GM18909 (cell line): ENCODE data around the gene REX1BD.
"Not testable (repeated sequence)": the region's sequence is repeated elsewhere in the genome, so short reads cannot be mapped to it uniquely, and the experiment has no call there.

Experiments used
- ATAC-seq: cut with Tn5 transposase; IDR thresholded peaks from one replicate; pipeline ENCODE4 v1.9.1; 2021; ENCODE audit warnings: mild to moderate bottlenecking; ENCODE audit not compliant: unreplicated experiment, poor library complexity

Gene REX1BD

GRCh38 chr19:18588611-18589379 is at the start of gene REX1BD:
TSS of gene REX1BD (plus strand) at chr19:18588798. CDS start at chr19:18588802, 4 bp downstream.
- ATAC-seq: peak; percentile 78

GRCh38 chr19:18539372-18539771 is 49.2 kb upstream of the REX1BD start:
- ATAC-seq: no peak

GRCh38 chr19:18540200-18540599 is 48.4 kb upstream of the REX1BD start:
- not testable (repeated sequence) for ATAC-seq

- ATAC-seq: no peak
These were observed 47.2 kb upstream of the REX1BD start for GRCh38 chr19:18541258-18541991.

- ATAC-seq: no peak
These were observed 46.3 kb upstream of the REX1BD start for GRCh38 chr19:18541992-18542940.

- ATAC-seq: peak; percentile 89
These were observed 45.4 kb upstream of the REX1BD start, which contains the start of gene FKBP8 for GRCh38 chr19:18542941-18543813. TSS of gene FKBP8 (minus strand) at chr19:18543573. CDS start at chr19:18541970, 1,603 bp downstream.

GRCh38 chr19:18543814-18544475 is 44.7 kb upstream of the REX1BD start:
- ATAC-seq: peak; percentile 66

GRCh38 chr19:18551631-18552030 is 37.0 kb upstream of the REX1BD start:
- no peak for ATAC-seq

GRCh38 chr19:18557411-18558201 is 31.0 kb upstream of the REX1BD start, which contains the start of gene KXD1:
TSS of gene KXD1 (plus strand) at chr19:18557870. CDS start at chr19:18562057, 4,187 bp downstream.
- peak; percentile 93 for ATAC-seq

- ATAC-seq: no peak
These were observed 30.4 kb upstream of the REX1BD start for GRCh38 chr19:18558202-18558555.

GRCh38 chr19:18558604-18559003 is 30.0 kb upstream of the REX1BD start:
- no peak for ATAC-seq

- no peak for ATAC-seq
These were observed 28.9 kb upstream of the REX1BD start for GRCh38 chr19:18559685-18560084.

- no peak for ATAC-seq
These were observed 26.5 kb upstream of the REX1BD start for GRCh38 chr19:18562086-18562485.

- ATAC-seq: no peak
These were observed 21.6 kb upstream of the REX1BD start for GRCh38 chr19:18566953-18567352.

GRCh38 chr19:18568367-18568766 is 20.2 kb upstream of the REX1BD start:
- no peak for ATAC-seq

- ATAC-seq: peak; percentile 91
These were observed 16.8 kb upstream of the REX1BD start, which contains the start of gene UBA52 for GRCh38 chr19:18571564-18572344. TSS of gene UBA52 (plus strand) at chr19:18571857. CDS start at chr19:18573301, 1,444 bp downstream.

GRCh38 chr19:18574691-18575291 is 13.8 kb upstream of the REX1BD start:
- ATAC-seq: no peak
